GM12878 (cell line): ENCODE data around the gene RTP3. TPM values are rescaled to one million over a fixed set of nuclear protein-coding genes. Genes with fewer than 3 reads are reported as not detected.
"Not testable (repeated sequence)": the region's sequence is repeated elsewhere in the genome, so short reads cannot be mapped to it uniquely, and the experiment has no call there.

Source experiments
- ATAC-seq: fragments of 200-7000 bp; cut with Tn5 transposase; 3 replicates; pipeline ENCODE4 v1.9.1; 2020; ENCODE audit warnings: mild to moderate bottlenecking, moderate library complexity
- BruUV-seq: library from RNA; stranded (reverse); fragments of 400-500 nt; replicated peaks from 2 replicates; lab custom pipeline; 2021; lab: Mats Ljungman, UMichigan
- CTCF ChIA-PET: fragments of 300-600 bp; sonication (Branson Sonifier 250); formaldehyde crosslinking; extraction: SDS; loops from one replicate; lab custom pipeline; 2021; ENCODE audit warnings: inconsistent platforms; lab: Yijun Ruan, JAX
- POLR2A ChIA-PET: fragments of 350-600 bp; formaldehyde crosslinking; extraction: SDS; loops from one replicate; lab custom pipeline; 2021; ENCODE audit warnings: inconsistent platforms; lab: Charles Lee
- RAD21 ChIA-PET: fragments of 300-600 bp; sonication (Branson Sonifier 250); formaldehyde crosslinking; loops from one replicate; lab custom pipeline; 2023; ENCODE audit warnings: antibody characterized with exemption; ENCODE audit not compliant: unreplicated experiment; lab: Charles Lee
- SMC1A ChIA-PET: fragments of 300-600 bp; sonication (Branson Sonifier 250); formaldehyde crosslinking; loops from one replicate; lab custom pipeline; 2023; ENCODE audit not compliant: unreplicated experiment, uncharacterized antibody; lab: Charles Lee
- DNase-seq: peaks from one replicate; pipeline ENCODE4 v3.0.0-alpha.2; 2011; ENCODE audit warnings: low read depth, low spot score
- FAIRE-seq: peaks from 3 replicates; lab custom pipeline; 2011; peaks lifted over from hg19 to GRCh38; lab: Jason Lieb, UNC
- H2AFZ ChIP-seq: 2 replicates; pipeline ENCODE4 v1.6.0; 2011; ENCODE audit warnings: low read depth, low read length, control low read depth; ENCODE audit not compliant: control insufficient read depth
- H3K27ac ChIP-seq: 2 replicates; pipeline ENCODE4 v1.5.1; 2011; ENCODE audit warnings: control low read depth; ENCODE audit not compliant: control insufficient read depth, insufficient read depth
- H3K27me3 ChIP-seq, 2 experiments: replicated peaks in 1 of 2; 2 replicates each; pipeline versions ENCODE4 v1.6.0 to v1.6.1; 2011; ENCODE audit warnings: low read length in 1 of 2; ENCODE audit not compliant: control insufficient read depth in 2 of 2, insufficient read depth in 2 of 2
- H3K36me3 ChIP-seq, 2 experiments: 2 replicates each; pipeline ENCODE4 v1.5.1; 2011; ENCODE audit warnings: low read length in 1 of 2; ENCODE audit not compliant: control insufficient read depth in 2 of 2, insufficient read depth in 2 of 2
- H3K4me1 ChIP-seq: 2 replicates; pipeline ENCODE4 v1.6.1; 2011; ENCODE audit warnings: mild to moderate bottlenecking, low read length, moderate library complexity, mixed read lengths; ENCODE audit not compliant: control insufficient read depth, insufficient read depth
- H3K4me2 ChIP-seq: 2 replicates; pipeline ENCODE4 v1.6.0; 2011; ENCODE audit warnings: control low read depth; ENCODE audit not compliant: control insufficient read depth, insufficient read depth
- H3K4me3 ChIP-seq: fragments of 200-600 bp; sonication (generic); 2 replicates; pipeline ENCODE4 v1.5.1; 2016
- H3K79me2 ChIP-seq: 2 replicates; pipeline ENCODE4 v1.6.0; 2011; ENCODE audit warnings: low read length; ENCODE audit not compliant: control insufficient read depth, insufficient read depth
- H3K9ac ChIP-seq: 2 replicates; pipeline ENCODE4 v1.8.0; 2011; ENCODE audit warnings: low read length, control low read depth, mixed read lengths; ENCODE audit not compliant: control insufficient read depth, insufficient read depth
- H3K9me3 ChIP-seq: replicated peaks from 3 replicates; pipeline ENCODE4 v1.5.1; 2011; ENCODE audit warnings: mild to moderate bottlenecking, low read length; ENCODE audit not compliant: control insufficient read depth, insufficient read depth
- H4K20me1 ChIP-seq: 2 replicates; pipeline ENCODE4 v1.6.0; 2011; ENCODE audit not compliant: control insufficient read depth, insufficient read depth
- ASH2L ChIP-seq: fragments of 300-600, 200-600 bp; sonication (generic); IDR thresholded peaks from 2 replicates; pipeline ENCODE4 v1.6.1; 2017; ENCODE audit warnings: low read depth, mild to moderate bottlenecking, borderline replicate concordance
- HDAC2 ChIP-seq: fragments of 200-600 bp; sonication (generic); IDR thresholded peaks from 2 replicates; pipeline ENCODE4 v1.6.1; 2017
- MEF2B ChIP-seq: fragments of 450-650 bp; IDR thresholded peaks from 2 replicates; pipeline ENCODE4 v1.6.1; 2018; ENCODE audit warnings: mild to moderate bottlenecking, moderate library complexity; ENCODE audit not compliant: partially characterized antibody, poor library complexity, severe bottlenecking
- MTA3 ChIP-seq: IDR thresholded peaks from 2 replicates; pipeline ENCODE4 v1.6.1; 2012; ENCODE audit warnings: low read length, inconsistent platforms, borderline replicate concordance
- NFIC ChIP-seq: IDR thresholded peaks from 2 replicates; pipeline ENCODE4 v1.6.1; 2012; ENCODE audit warnings: low read depth, mild to moderate bottlenecking, inconsistent platforms, low read length, moderate library complexity
- NR2C1 ChIP-seq: fragments of 450-650 bp; IDR thresholded peaks from 2 replicates; pipeline ENCODE4 v1.6.1; 2017; ENCODE audit warnings: antibody characterized with exemption, mild to moderate bottlenecking, moderate library complexity
- PAX5 ChIP-seq: IDR thresholded peaks from 2 replicates; pipeline ENCODE4 v1.6.1; 2011; ENCODE audit warnings: low read depth, low read length, borderline replicate concordance
- RB1 ChIP-seq: fragments of 450-650 bp; formaldehyde crosslinking; IDR thresholded peaks from 2 replicates; pipeline ENCODE4 v1.6.1; 2017; ENCODE audit warnings: mild to moderate bottlenecking, borderline replicate concordance
- SPI1 ChIP-seq: IDR thresholded peaks from 2 replicates; pipeline ENCODE4 v1.6.1; 2011; ENCODE audit warnings: low read depth, mild to moderate bottlenecking, low read length, moderate library complexity, borderline replicate concordance; ENCODE audit not compliant: insufficient read depth
- TCF3 ChIP-seq: IDR thresholded peaks from 2 replicates; pipeline ENCODE4 v1.6.1; 2012; ENCODE audit warnings: low read depth, mild to moderate bottlenecking, low read length, borderline replicate concordance; ENCODE audit not compliant: insufficient read depth
- USF2 ChIP-seq: IDR thresholded peaks from 2 replicates; pipeline ENCODE4 v1.6.1; 2011; ENCODE audit warnings: low read depth, low read length, improper control_type of control experiment, borderline replicate concordance
- ZNF274 ChIP-seq: IDR thresholded peaks from one replicate; pipeline ENCODE4 v1.8.0; 2011; ENCODE audit not compliant: insufficient read length, insufficient read depth
- WGBS: methylation state at CpG from one replicate; pipeline ENCODE4 v1.1.6; 2016; ENCODE audit warnings: low lambda C conversion rate; ENCODE audit not compliant: insufficient replicate concordance, insufficient coverage; ENCODE audit errors: missing lambda C conversion rate; 5-methylcytosine and 5-hydroxymethylcytosine counted together
- in situ Hi-C: fragments of 300-500 bp; cut with MboI; formaldehyde crosslinking; loops from 9 replicates; pipeline ENCODE4 v1.14.3; 2018; ENCODE audit warnings: mixed read lengths
- intact Hi-C: fragments of 100-400 bp; cut with micrococcal nuclease; formaldehyde crosslinking; loops from one replicate; pipeline ENCODE4 v1.14.2; 2022; ENCODE audit not compliant: unreplicated experiment
- polyA plus RNA-seq, 11 experiments: library from polyadenylated mRNA; depleted of rRNA in 4 of 11; unstranded in 6 of 11; stranded (reverse) in 5 of 11; fragments of >200 nt; fragmentation: Nextera tagmentation in 4 of 11; fragmentation: Illumina TruSeq in 1 of 11; extraction: Ambion mirVana in 4 of 11; extraction: Trizol in 1 of 11; gene quantifications; 1 replicate in 1 of 11; 2 replicates in 10 of 11; pipeline versions ENCODE4 v1.2.1 to v1.2.3, GENCODE V29; 2011 to 2016; ENCODE audit warnings: inconsistent platforms in 2 of 11, missing spikeins in 2 of 11, low read depth in 1 of 11
- total RNA-seq, 4 experiments: library from RNA; depleted of rRNA in 3 of 4; stranded (reverse); fragments of >200 nt in 3 of 4; fragmentation: Illumina TruSeq in 1 of 4; extraction: Trizol in 1 of 4; gene quantifications; 2 replicates each; pipeline versions ENCODE4 v1.2.1 to v1.2.3, GENCODE V29; 2013 to 2021
- TF ChIP-seq, protein P1 (sequence below): fragments of 450-650 bp; IDR thresholded peaks from 2 replicates; pipeline ENCODE4 v1.6.1; 2014; ENCODE audit warnings: mild to moderate bottlenecking
- TF ChIP-seq, protein P2 (sequence below): fragments of 450-650 bp; IDR thresholded peaks from 2 replicates; pipeline ENCODE4 v1.6.1; 2016; ENCODE audit warnings: mild to moderate bottlenecking

The RTP3 gene
- total and polyA plus RNA-seq, 10 of the 15 experiments (the other 5 are each of a cell fraction or from before 2014, with no cell fraction given), result 0.06 TPM; not detected in 9

DNA sequence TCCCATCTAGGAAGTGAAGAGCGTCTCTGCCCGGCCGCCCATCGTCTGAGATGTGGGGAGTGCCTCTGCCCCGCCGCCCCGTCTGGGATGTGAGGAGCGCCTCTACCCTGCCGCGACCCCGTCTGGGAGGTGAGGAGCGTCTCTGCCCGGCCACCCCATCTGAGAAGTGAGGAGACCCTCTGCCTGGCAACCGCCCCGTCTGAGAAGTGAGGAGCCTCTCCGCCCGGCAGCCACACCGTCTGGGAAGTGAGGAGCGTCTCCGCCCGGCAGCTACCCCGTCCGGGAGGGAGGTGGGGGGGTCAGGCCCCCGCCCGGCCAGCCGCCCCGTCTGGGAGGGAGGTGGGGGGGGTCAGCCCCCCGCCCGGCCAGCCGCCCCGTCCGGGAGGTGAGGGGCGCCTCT lies 3.3 kb upstream of the RTP3 start:
- intact Hi-C loops, FAIRE-seq, H3K4me2 ChIP-seq, H2AFZ ChIP-seq, ATAC-seq, H3K79me2 ChIP-seq, H3K4me3 ChIP-seq, CTCF ChIA-PET, SMC1A ChIA-PET, POLR2A ChIA-PET, DNase-seq, H4K20me1 ChIP-seq, RAD21 ChIA-PET, H3K9me3 ChIP-seq, H3K27ac ChIP-seq, in situ Hi-C loops, BruUV-seq, H3K9ac ChIP-seq, H3K4me1 ChIP-seq, H3K27me3 ChIP-seq, H3K36me3 ChIP-seq: not testable (repeated sequence)
- 92% methylated on average over 19 of the region's 33 CpGs for WGBS

DNA sequence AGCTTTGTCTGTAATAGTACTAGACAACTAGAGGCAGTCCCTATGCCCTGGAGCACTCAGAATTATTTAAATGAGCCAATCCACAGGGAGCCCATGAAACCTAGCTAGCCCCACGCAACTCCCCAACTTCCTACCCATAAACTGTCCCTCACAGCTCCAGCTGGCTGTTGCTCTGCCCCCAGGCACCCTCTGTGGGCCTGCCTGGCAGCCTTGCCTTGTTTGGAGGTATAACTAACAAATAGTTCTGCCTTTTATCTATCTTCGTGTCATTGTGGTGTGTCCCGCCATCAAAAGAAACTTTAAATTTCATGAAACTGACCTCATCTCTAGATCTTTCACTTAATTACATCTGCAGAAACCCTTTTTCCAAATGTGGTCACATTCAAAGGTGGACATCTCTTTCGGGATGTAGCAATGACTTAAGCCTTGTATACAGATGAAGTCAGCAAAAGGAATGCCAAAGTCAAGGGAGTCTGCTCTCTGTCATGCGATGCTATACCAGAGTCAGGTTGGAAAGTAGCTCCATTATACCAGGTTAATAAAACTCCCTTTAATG lies 1.8 kb upstream of the RTP3 start:
- ATAC-seq (no peak), DNase-seq (no peak), FAIRE-seq (no peak)
- no TSS peak for BruUV-seq
- no peak overlapping the region for H2AFZ ChIP-seq
- 94% methylated on average over 5 of the region's 5 CpGs for WGBS
- no peaks in the 10 kb centered on the region for H3K9me3 ChIP-seq
- H3K27me3 ChIP-seq, result peaks cover 0 to 3% of the 10 kb centered on the region in 2 experiments; a peak in 1 of 4 replicates
- intact Hi-C loops (loop anchor here (2.0 kb wide), 1 partner anchor 63 kb away; no protein-coding TSS in a partner anchor), in situ Hi-C loops (no loop called here)
- ChIA-PET CTCF (interaction anchor here (0.8 to 5.6 kb wide), 4 partner anchors 18 to 133 kb away, joined by 3 to 36 read pairs (median 16); no protein-coding TSS in a partner anchor), SMC1A (interaction anchor here (0.9 to 2.2 kb wide), 6 partner anchors 21 to 133 kb away, joined by 3 to 10 read pairs (median 4); no protein-coding TSS in a partner anchor), RAD21 (interaction anchor here (0.7 to 1.4 kb wide), 3 partner anchors 50 to 62 kb away, joined by 3 to 4 read pairs (median 3); no protein-coding TSS in a partner anchor), POLR2A (interaction anchor here (1.0 kb wide), 1 partner anchor 62 kb away, joined by 3 read pairs; no protein-coding TSS in a partner anchor)
- no peak overlapping the region for H3K4me3 ChIP-seq
- H3K4me2 ChIP-seq, result no peak overlapping the region
- no peaks in the 10 kb centered on the region for H3K79me2 ChIP-seq
- H3K4me1 ChIP-seq, result peaks cover 11% of the 10 kb centered on the region
- no peak overlapping the region for H3K9ac ChIP-seq
- H3K27ac ChIP-seq, result no peak overlapping the region
- H3K36me3 ChIP-seq, result no peaks in the 10 kb centered on the region
- no peaks in the 10 kb centered on the region for H4K20me1 ChIP-seq
- TF ChIP-seq PAX5 (no peak), RB1 (no peak), SPI1 (no peak), NR2C1 (no peak), HDAC2 (no peak), USF2 (no peak), MTA3 (no peak), MEF2B (no peak), TCF3 (no peak), NFIC (no peak), ASH2L (no peak), ZNF274 (no peak)
- TF ChIP-seq, protein P1, sequence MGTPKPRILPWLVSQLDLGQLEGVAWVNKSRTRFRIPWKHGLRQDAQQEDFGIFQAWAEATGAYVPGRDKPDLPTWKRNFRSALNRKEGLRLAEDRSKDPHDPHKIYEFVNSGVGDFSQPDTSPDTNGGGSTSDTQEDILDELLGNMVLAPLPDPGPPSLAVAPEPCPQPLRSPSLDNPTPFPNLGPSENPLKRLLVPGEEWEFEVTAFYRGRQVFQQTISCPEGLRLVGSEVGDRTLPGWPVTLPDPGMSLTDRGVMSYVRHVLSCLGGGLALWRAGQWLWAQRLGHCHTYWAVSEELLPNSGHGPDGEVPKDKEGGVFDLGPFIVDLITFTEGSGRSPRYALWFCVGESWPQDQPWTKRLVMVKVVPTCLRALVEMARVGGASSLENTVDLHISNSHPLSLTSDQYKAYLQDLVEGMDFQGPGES, result no peak
- TF ChIP-seq, protein P2, sequence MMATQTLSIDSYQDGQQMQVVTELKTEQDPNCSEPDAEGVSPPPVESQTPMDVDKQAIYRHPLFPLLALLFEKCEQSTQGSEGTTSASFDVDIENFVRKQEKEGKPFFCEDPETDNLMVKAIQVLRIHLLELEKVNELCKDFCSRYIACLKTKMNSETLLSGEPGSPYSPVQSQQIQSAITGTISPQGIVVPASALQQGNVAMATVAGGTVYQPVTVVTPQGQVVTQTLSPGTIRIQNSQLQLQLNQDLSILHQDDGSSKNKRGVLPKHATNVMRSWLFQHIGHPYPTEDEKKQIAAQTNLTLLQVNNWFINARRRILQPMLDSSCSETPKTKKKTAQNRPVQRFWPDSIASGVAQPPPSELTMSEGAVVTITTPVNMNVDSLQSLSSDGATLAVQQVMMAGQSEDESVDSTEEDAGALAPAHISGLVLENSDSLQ, result no peak
